HG02678 (cell line): ENCODE measurements around the gene PSMC3IP.
"Not testable (repeated sequence)": the region's sequence is repeated elsewhere in the genome, so short reads cannot be mapped to it uniquely, and the experiment has no call there.

Source experiments
- ATAC-seq: cut with Tn5 transposase; IDR thresholded peaks from one replicate; pipeline ENCODE4 v1.9.1; 2021; ENCODE audit warnings: mild to moderate bottlenecking, moderate library complexity; ENCODE audit not compliant: unreplicated experiment

The PSMC3IP gene

DNA sequence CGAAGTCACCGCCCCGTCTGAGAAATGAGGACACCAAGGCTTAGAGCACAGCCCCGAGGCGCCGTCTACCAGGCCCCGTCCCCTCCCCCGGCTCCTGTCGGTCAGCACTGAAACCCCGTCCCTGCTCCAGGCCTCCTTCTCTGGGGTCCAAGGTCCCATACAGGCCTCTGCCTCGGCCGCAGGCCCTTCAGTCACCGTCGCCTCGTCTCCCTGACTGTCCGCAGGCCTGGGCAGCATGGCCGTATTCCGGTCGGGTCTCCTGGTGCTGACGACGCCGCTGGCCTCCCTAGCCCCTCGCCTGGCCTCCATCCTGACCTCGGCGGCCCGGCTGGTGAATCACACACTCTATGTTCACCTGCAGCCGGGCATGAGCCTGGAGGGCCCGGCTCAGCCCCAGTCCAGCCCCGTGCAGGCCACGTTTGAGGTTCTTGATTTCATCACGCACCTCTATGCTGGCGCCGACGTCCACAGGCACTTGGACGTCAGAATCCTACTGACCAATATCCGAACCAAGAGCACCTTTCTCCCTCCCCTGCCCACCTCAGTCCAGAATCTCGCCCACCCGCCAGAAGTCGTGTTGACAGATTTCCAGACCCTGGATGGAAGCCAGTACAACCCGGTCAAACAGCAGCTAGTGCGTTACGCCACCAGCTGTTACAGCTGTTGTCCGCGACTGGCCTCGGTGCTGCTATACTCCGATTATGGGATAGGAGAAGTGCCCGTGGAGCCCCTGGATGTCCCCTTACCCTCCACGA is 15.0 kb downstream of the PSMC3IP start:
- no peak for ATAC-seq

- ATAC-seq, result peak; percentile 58
These were observed 15.6 kb downstream of the PSMC3IP start, which contains the start of gene COASY for GRCh38 chr17:42561897-42562387. Gene COASY (plus strand): TSS chr17:42562148. CDS start chr17:42562623, 475 bp downstream.

DNA sequence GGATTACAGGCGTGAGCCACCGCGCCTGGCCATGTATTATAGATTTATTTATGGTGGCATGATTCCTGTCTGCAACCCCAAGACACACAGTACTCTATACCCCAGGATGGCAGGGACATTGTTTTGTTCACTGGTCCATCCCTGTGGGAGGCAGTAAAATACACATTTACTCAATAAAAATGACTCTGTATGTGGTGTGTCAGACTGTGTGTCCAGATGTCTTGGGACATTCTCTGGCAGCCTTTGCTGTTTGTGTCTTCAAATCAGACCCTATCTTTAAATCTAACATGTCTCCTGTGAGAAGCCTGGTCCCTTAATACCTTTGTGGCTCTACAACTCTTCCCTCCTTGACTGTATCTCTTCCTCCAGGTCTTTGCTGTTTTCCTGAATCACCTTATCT is 17.3 kb downstream of the PSMC3IP start:
- no peak for ATAC-seq

GRCh38 chr17:42559075-42559474 is 18.5 kb downstream of the PSMC3IP start:
- ATAC-seq, result no peak

GRCh38 chr17:42555961-42556617 is 21.4 kb downstream of the PSMC3IP start:
- not testable (repeated sequence) for ATAC-seq

DNA sequence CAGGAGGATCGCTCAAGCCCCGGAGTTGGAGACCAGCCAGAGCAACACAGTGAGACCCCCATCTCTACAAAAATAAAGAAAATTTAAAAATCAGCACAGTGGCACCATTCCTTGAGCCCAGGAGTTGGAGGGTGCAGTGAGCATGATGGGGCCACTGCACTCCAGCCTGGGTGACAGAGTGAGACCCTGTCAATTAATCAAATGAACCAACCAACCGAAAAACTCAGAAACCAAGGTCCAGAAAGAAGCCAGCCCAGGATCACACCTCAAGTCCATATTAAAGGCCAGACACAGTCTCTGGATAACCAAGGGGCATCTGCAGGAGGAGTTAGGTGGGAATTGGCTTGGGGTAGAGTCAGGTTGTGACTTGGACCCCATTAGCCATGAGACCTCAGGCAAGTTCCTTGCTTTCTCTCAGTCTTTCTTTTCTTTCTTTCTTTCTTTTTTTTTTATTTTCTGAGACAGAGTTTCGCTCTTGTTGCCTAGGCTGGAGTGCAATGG is 22.4 kb downstream of the PSMC3IP start:
- ATAC-seq, result no peak

- peak; percentile 90 for ATAC-seq
These were observed 23.0 kb downstream of the PSMC3IP start for GRCh38 chr17:42554250-42555121.

DNA sequence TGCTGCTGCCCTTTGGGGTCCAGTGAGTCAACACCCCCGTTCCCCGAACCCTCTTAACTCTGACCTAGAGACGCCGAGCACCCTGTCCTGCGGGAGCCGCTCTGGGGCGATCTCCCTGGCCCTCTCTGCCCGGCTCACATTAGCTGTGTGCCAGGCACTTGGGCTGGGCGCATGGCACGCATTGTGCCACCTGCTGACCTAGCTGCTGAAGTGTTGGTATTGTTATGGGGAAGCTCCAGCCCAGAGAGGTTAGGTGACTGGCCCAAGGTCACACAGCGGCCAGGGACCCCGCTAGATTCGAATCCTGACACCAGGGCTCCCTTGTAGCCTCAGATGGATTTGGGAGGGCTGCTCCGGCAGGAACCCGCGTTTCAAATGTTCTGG is 23.7 kb downstream of the PSMC3IP start:
- ATAC-seq, result no peak

GRCh38 chr17:42553161-42553818 is 24.2 kb downstream of the PSMC3IP start:
- ATAC-seq, result no peak

- ATAC-seq, result not testable (repeated sequence)
These were observed 24.8 kb downstream of the PSMC3IP start, which contains the start of gene HSD17B1 for GRCh38 chr17:42552736-42553135. Gene HSD17B1 (plus strand): TSS chr17:42552923. CDS start chr17:42552934, 11 bp downstream.

DNA sequence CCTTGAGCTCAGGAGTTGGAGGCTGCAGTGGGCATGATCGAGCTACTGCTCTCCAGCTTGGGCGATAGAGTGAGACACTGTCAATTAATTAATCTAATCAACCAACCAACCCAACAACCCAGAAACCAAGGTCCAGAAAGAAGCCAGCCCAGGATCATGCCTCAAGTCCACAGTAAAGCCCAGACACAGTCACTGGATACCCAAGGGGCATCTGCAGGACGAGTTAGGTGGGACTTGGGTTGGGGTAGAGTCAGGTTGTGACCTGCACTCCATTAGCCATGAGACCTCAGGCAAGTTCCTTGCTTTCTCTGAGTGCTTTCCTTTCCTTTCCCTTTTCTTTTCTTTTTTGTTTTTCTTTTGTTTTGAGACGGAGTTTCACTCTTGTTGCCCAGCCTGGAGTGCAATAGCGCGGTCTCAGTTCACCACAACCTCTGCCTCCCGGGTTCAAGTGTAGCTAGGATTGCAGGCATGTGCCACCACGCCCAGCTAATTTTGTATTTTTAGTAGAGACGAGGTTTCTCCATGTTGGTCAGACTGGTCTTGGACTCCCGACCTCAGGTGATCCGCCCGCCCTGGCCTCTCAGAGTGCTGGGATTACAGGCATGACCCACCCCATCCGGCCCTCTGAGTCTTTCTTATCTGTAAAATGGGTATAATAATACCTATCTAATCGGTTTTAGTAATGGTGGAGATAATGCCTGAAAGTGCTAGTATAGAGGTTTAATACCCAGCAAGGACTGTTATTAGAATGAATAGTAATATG is 28.4 kb downstream of the PSMC3IP start:
- no peak for ATAC-seq

DNA sequence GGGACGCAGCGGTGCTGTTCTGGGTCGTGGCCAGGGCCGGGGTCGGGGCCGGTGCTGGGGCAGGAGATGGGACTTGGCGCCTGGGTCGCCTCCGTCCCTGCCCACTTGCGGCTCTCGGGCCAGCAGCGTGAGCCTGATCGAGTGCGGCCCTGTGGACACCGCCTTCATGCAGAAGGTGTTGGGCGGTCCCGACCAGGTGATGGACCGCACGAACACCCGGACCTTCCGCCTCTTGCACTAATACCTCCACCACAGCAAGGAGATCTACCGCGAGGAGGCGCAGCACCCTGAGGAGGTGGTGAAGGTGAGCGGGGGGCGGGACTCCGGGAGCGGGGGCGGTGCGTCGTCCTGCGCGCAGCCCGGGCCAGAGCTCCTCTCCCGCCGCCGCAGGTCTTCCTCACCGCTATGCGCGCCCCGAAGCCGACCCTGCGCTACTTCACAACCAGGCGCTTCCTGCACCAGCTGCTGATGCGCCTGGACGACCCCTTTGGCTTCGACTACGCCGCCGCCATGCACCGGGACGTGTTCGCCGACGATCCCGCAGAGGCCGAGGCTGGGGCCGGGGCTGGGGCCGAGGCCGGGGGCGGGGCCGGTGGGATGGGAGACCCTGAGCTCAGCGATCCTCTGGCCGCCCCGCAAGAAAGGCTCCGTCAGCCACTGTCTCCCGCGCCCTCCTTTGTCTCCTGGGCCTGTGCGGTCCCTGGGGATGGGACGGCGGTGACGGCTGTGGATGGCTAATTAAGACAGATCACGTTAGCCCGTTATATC is 29.3 kb downstream of the PSMC3IP start:
- ATAC-seq, result peak; percentile 73

DNA sequence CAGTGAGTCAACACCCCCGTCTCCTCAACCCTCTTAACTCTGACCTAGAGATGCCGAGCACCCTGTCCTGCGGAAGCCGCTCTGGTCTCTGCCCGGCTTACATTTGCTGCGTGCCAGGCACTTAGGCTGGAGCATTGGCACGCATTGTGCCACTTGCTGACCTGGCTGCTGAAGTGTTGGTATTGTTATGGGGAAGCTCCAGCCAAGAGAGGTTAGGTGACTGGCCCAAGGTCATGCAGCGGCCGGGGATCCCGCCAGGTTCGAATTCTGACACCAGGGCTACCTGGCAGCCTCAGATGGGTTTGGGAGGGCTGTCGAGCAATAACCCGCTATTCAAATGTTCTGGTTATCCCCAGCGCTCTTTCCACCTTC is 29.8 kb downstream of the PSMC3IP start:
- ATAC-seq, result no peak

DNA sequence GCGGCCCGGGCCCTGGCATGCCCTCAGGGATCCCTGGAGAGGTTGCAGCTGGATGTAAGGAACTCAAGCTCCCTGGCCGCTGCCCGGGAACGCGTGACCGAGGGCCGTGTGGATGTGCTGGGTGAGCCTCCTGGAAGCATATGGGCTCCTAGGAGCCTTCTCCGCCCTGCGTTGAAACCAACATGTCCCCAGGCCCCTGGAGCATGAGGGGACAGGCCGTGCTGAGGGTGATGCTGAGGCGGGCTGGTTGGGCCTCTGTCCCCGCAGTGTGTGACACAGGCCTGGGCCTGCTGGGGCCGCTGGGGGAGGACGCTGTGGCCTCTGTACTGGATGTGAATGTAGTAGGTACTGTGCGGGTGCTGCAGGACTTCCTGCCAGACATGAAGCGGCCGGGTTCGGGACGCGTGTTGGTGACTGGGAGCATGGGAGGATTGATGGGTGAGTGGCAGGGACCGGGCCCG is 30.5 kb downstream of the PSMC3IP start:
- ATAC-seq, result no peak

- not testable (repeated sequence) for ATAC-seq
These were observed 31.6 kb downstream of the PSMC3IP start for GRCh38 chr17:42545755-42546505.

- ATAC-seq, result no peak
These were observed 32.6 kb downstream of the PSMC3IP start for GRCh38 chr17:42544874-42545283.

GRCh38 chr17:42543190-42544079 is 34.1 kb downstream of the PSMC3IP start:
- ATAC-seq, result no peak
